ENCODE results near the gene VSNL1.

Gene VSNL1

GRCh38 chr2:17620841-17621240, 80.3 kb downstream of the VSNL1 start:
- ChIA-PET CTCF (no interaction called here), POLR2A (no interaction called here)
- TF ChIP-seq FOXM1 (IDR thresholded peaks at IDR 0.05; ENCODE audit: borderline replicate concordance) (no peak), ZNF384 (IDR thresholded peaks at IDR 0.05) (no peak), FOXA1 (IDR thresholded peaks at IDR 0.05) (no peak), ARNT (IDR thresholded peaks at IDR 0.05) (no peak), ELF4 (IDR thresholded peaks at IDR 0.05) (no peak), PKNOX1 (IDR thresholded peaks at IDR 0.05) (no peak), BHLHE40 (IDR thresholded peaks at IDR 0.05; ENCODE audit: borderline replicate concordance) (no peak), HDGF (IDR thresholded peaks at IDR 0.05; ENCODE audit: borderline replicate concordance) (no peak), CTBP1 (IDR thresholded peaks at IDR 0.05; ENCODE audit: borderline replicate concordance) (no peak), L3MBTL2 (conservative IDR thresholded peaks at IDR 0.05) (no peak), SP1 (IDR thresholded peaks at IDR 0.05) (no peak), TARDBP (IDR thresholded peaks at IDR 0.05) (no peak), LEF1 (IDR thresholded peaks at IDR 0.05; ENCODE audit: borderline replicate concordance) (no peak), NFRKB (IDR thresholded peaks at IDR 0.05) (no peak)
- no peak for DNase-seq (ENCODE audit: extremely low spot score)

GRCh38 chr2:17621781-17622180, 81.3 kb downstream of the VSNL1 start:
- no peak for DNase-seq (ENCODE audit: extremely low spot score)
- no peak for TF ChIP-seq FOXA1 (IDR thresholded peaks at IDR 0.05)
- TF ChIP-seq HDGF (IDR thresholded peaks at IDR 0.05; ENCODE audit: borderline replicate concordance) = no peak
- TF ChIP-seq PKNOX1 (IDR thresholded peaks at IDR 0.05) = no peak
- TF ChIP-seq FOXM1 (IDR thresholded peaks at IDR 0.05; ENCODE audit: borderline replicate concordance) = no peak
- no peak for TF ChIP-seq TARDBP (IDR thresholded peaks at IDR 0.05)
- TF ChIP-seq ZNF384 (IDR thresholded peaks at IDR 0.05) = no peak
- no peak for TF ChIP-seq FOXK2 (IDR thresholded peaks at IDR 0.05)
- no peak for TF ChIP-seq SP1 (IDR thresholded peaks at IDR 0.05)
- no peak for TF ChIP-seq LEF1 (IDR thresholded peaks at IDR 0.05; ENCODE audit: borderline replicate concordance)
- CTCF ChIA-PET = no interaction called here
- POLR2A ChIA-PET = no interaction called here

- CTCF ChIA-PET = no interaction called here
These were observed 85.0 kb downstream of the VSNL1 start for GRCh38 chr2:17625446-17625845.

GRCh38 chr2:17626986-17627385, 86.5 kb downstream of the VSNL1 start:
- no peak for TF ChIP-seq TARDBP (IDR thresholded peaks at IDR 0.05)
- no peak for TF ChIP-seq NFRKB (IDR thresholded peaks at IDR 0.05)
- TF ChIP-seq FOXK2 (IDR thresholded peaks at IDR 0.05) = no peak
- no peak for TF ChIP-seq ELF4 (IDR thresholded peaks at IDR 0.05)
- TF ChIP-seq ARNT (IDR thresholded peaks at IDR 0.05) = no peak
- no peak for TF ChIP-seq ZNF384 (IDR thresholded peaks at IDR 0.05)
- no peak for TF ChIP-seq CTBP1 (IDR thresholded peaks at IDR 0.05; ENCODE audit: borderline replicate concordance)
- no peak for TF ChIP-seq LEF1 (IDR thresholded peaks at IDR 0.05; ENCODE audit: borderline replicate concordance)
- no peak for TF ChIP-seq L3MBTL2 (conservative IDR thresholded peaks at IDR 0.05)
- ChIA-PET POLR2A (no interaction called here), CTCF (no interaction called here)
- no peak for DNase-seq (ENCODE audit: extremely low spot score)

More at GRCh38 chr2:17625446-17625845, 85.0 kb downstream of the VSNL1 start:
- DNase-seq (ENCODE audit: extremely low spot score) = no peak
- TF ChIP-seq PKNOX1 (IDR thresholded peaks at IDR 0.05) (no peak), NFRKB (IDR thresholded peaks at IDR 0.05) (no peak), ARNT (IDR thresholded peaks at IDR 0.05) (no peak), FOXM1 (IDR thresholded peaks at IDR 0.05; ENCODE audit: borderline replicate concordance) (no peak), TARDBP (IDR thresholded peaks at IDR 0.05) (no peak), HDGF (IDR thresholded peaks at IDR 0.05; ENCODE audit: borderline replicate concordance) (no peak), L3MBTL2 (conservative IDR thresholded peaks at IDR 0.05) (no peak), SUZ12 (IDR thresholded peaks at IDR 0.05) (no peak), LEF1 (IDR thresholded peaks at IDR 0.05; ENCODE audit: borderline replicate concordance) (no peak), CTBP1 (IDR thresholded peaks at IDR 0.05; ENCODE audit: borderline replicate concordance) (no peak), ELF4 (IDR thresholded peaks at IDR 0.05) (no peak), BHLHE40 (IDR thresholded peaks at IDR 0.05; ENCODE audit: borderline replicate concordance) (no peak), FOXA1 (IDR thresholded peaks at IDR 0.05) (no peak), ZNF384 (IDR thresholded peaks at IDR 0.05) (no peak), SP1 (IDR thresholded peaks at IDR 0.05) (no peak), FOXK2 (IDR thresholded peaks at IDR 0.05) (no peak)
- POLR2A ChIA-PET = no interaction called here

- TF ChIP-seq SUZ12 (IDR thresholded peaks at IDR 0.05) (no peak), HDGF (IDR thresholded peaks at IDR 0.05; ENCODE audit: borderline replicate concordance) (no peak), FOXK2 (IDR thresholded peaks at IDR 0.05) (no peak), TARDBP (IDR thresholded peaks at IDR 0.05) (no peak), NFRKB (IDR thresholded peaks at IDR 0.05) (no peak), PKNOX1 (IDR thresholded peaks at IDR 0.05) (no peak), FOXM1 (IDR thresholded peaks at IDR 0.05; ENCODE audit: borderline replicate concordance) (no peak)
- CTCF ChIA-PET = interaction anchor here (1.3 kb wide), 1 partner anchor 19 kb away, joined by 3 read pairs; no protein-coding TSS in a partner anchor
- DNase-seq (ENCODE audit: extremely low spot score) = no peak
- POLR2A ChIA-PET = no interaction called here
These were observed 86.9 kb downstream of the VSNL1 start for GRCh38 chr2:17627434-17627833.
